ENCODE results near the gene CXorf58. TPM values are rescaled to one million over a fixed set of nuclear protein-coding genes. Genes with fewer than 3 reads are reported as not detected.
"Not testable (repeated sequence)": the region's sequence is repeated elsewhere in the genome, so short reads cannot be mapped to it uniquely, and the experiment has no call there.

The CXorf58 gene
- total and polyA plus RNA-seq, 8 donors, result 0.07 to 0.40 (median 0.16) TPM; not detected in 1

DNA sequence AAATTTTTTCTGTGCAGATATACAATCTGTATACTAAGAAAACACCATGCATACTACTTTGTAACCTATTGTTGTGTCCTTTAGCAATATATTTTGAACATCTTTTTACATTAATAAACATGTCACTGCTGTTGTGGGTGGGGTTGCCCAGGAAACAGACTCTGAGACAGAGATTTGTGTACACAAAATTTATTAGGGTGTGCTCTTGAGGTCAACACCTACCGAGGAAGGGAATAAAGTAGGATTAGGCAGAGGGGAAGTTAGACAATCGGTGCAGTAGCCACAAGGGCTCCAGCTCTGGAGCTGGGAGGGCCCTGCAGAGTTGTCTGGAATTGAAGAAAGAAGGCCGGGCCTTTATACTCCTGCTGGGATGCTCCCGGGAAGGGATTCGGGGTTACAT lies 56.4 kb downstream of the CXorf58 start:
- FAIRE-seq, result peak; percentile 51
- Histone ChIP-seq H3K4me1 (no peaks in the 10 kb centered on the region), H3K4me3 (no peak overlapping the region), H3K27me3 (peaks cover 0 to 4% (median 0%) of the 10 kb centered on the region in 4 donors), H3K27ac (no peak overlapping the region), H3K36me3 (no peaks in the 10 kb centered on the region), H3K9me3 (no peaks in the 10 kb centered on the region)
- ATAC-seq, result no peak
- no peak for DNase-seq
- TF ChIP-seq, protein P1, sequence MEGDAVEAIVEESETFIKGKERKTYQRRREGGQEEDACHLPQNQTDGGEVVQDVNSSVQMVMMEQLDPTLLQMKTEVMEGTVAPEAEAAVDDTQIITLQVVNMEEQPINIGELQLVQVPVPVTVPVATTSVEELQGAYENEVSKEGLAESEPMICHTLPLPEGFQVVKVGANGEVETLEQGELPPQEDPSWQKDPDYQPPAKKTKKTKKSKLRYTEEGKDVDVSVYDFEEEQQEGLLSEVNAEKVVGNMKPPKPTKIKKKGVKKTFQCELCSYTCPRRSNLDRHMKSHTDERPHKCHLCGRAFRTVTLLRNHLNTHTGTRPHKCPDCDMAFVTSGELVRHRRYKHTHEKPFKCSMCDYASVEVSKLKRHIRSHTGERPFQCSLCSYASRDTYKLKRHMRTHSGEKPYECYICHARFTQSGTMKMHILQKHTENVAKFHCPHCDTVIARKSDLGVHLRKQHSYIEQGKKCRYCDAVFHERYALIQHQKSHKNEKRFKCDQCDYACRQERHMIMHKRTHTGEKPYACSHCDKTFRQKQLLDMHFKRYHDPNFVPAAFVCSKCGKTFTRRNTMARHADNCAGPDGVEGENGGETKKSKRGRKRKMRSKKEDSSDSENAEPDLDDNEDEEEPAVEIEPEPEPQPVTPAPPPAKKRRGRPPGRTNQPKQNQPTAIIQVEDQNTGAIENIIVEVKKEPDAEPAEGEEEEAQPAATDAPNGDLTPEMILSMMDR (IDR thresholded peaks at IDR 0.05), result no peak
- intact Hi-C loops (cut with DNase I), result no loop called here
- 69 to 73% methylated on average over 5 of the region's 5 CpGs for WGBS, 2 donors

DNA sequence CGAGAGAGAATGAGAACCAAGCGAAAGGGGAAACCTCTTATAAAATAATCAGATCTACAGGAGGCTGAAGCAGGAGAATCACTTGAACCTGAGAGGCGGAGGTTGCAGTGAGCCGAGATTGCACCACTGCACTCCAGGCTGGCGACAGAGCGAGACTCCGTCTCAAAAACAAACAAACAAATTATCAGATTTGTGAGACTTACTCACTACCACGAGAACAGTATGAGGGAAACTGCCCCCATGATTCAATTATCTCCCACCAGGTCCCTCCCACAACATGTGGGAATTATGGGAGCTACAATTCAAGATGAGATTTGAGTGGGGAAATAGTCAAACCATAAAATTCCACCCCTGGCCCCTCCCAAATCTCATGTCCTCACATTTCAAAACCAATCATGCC lies 57.8 kb downstream of the CXorf58 start:
- H3K9me3 ChIP-seq; H3K27me3 ChIP-seq; H3K4me1 ChIP-seq; FAIRE-seq; H3K36me3 ChIP-seq; ATAC-seq; H3K27ac ChIP-seq; DNase-seq; intact Hi-C loops (cut with DNase I); H3K4me3 ChIP-seq: not testable (repeated sequence)
- 83 to 84% methylated on average over 8 of the region's 8 CpGs for WGBS, 2 donors

DNA sequence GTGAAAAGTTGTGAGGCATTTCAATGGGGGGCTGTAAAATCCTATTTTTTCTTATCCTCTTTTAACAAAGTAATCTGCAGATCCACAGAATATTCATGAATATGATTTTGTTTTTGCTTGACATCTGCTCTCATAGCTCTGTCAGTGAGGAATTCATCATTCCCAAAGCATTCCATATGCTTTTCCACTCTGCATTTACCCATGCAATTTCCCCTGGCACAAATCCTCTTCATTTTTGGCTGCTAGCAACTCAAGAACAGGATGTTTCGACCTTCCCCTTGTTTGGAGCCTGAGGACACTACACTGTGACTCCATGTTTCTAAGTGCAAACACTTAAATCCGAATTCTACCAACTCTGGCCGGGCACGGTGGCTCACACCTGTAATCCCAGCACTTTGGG lies 70.7 kb downstream of the CXorf58 start:
- FAIRE-seq (no peak), DNase-seq (no peak), ATAC-seq (no peak)
- intact Hi-C loops (cut with DNase I), result no loop called here
- Histone ChIP-seq H3K36me3 (no peaks in the 10 kb centered on the region), H3K9me3 (no peaks in the 10 kb centered on the region), H3K4me3 (no peak overlapping the region), H3K27me3 (peaks cover 0 to 5% (median 0%) of the 10 kb centered on the region in 4 donors), H3K4me1 (no peaks in the 10 kb centered on the region), H3K27ac (no peak overlapping the region)
- TF ChIP-seq, protein P1 (IDR thresholded peaks at IDR 0.05), result no peak
- 86 to 88% methylated on average over 4 of the region's 4 CpGs for WGBS, 2 donors

DNA sequence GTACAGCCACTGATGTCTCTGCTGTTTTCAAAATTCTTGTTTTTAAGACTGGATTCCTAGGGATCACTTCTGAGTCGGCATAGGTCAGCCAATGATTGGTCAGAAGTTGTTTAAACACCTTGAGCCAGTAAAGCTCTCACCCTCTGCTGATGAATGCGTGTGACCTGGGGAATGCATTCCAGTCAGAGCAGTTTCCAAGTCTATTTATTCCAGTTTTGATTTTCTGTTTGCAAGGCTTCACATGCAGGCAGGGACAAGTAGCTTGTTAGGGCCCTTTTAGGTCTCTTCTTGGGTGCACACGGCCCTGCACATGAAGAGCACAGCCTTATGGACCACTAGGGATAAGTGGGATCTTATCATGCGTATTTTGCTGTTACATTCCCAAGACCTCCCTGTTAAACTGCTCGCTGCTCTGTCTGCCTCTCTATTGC lies 72.2 kb downstream of the CXorf58 start:
- no peak for FAIRE-seq

DNA sequence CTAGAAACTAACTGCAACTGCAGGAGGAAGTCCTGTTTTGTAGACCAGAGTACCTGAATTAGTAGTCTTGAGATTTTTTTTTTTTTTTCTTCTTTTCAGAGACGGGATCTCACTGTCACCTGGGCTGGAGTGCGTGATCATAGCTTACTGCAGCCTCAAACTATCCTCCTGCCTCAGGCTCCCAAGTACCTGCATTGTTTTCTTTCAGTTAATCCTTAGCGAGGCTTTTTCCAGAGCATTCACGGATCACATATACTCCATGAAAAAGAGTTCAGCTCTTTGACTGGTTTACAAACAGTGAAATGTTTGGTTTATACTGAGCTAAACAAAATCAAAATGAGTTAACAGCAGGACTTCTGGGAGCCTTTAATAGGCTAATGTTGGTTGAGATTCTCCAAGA lies 73.4 kb downstream of the CXorf58 start:
- no peaks in the 10 kb centered on the region for H3K36me3 ChIP-seq
- ATAC-seq (no peak), FAIRE-seq (no peak), DNase-seq (no peak)
- TF ChIP-seq, protein P1 (IDR thresholded peaks at IDR 0.05), result no peak
- H3K4me1 ChIP-seq, result no peaks in the 10 kb centered on the region
- intact Hi-C loops (cut with DNase I), result no loop called here
- 57 to 94% methylated on average over 4 of the region's 4 CpGs for WGBS, 2 donors
- H3K27me3 ChIP-seq, result peaks cover 0 to 10% (median 0%) of the 10 kb centered on the region in 4 donors
- H3K9me3 ChIP-seq, result no peaks in the 10 kb centered on the region
- H3K4me3 ChIP-seq, result no peak overlapping the region
- no peak overlapping the region for H3K27ac ChIP-seq

More for the DNA sequence above, 72.2 kb downstream of the CXorf58 start:
- Histone ChIP-seq H3K4me3 (no peak overlapping the region), H3K27ac (no peak overlapping the region), H3K4me1 (no peaks in the 10 kb centered on the region), H3K9me3 (no peaks in the 10 kb centered on the region), H3K36me3 (no peaks in the 10 kb centered on the region), H3K27me3 (peaks cover 0 to 7% (median 0%) of the 10 kb centered on the region in 4 donors)
- peak in 1 of 4 donors; percentile 57 for ATAC-seq
- no peak for DNase-seq
- intact Hi-C loops (cut with DNase I), result no loop called here
- 29 to 41% methylated on average over 5 of the region's 5 CpGs for WGBS, 2 donors
- TF ChIP-seq, protein P1 (IDR thresholded peaks at IDR 0.05), result no peak

All from pancreas (tissue), 10 donors.